ENCODE results near the gene SCFD2.

- TF ChIP-seq TAF1 (IDR thresholded peaks at IDR 0.05; ENCODE audit: borderline replicate concordance, insufficient read depth, low read length) (no peak), SIN3A (IDR thresholded peaks at IDR 0.05; ENCODE audit: borderline replicate concordance, insufficient read depth, low read length) (no peak)
These were observed 168.1 kb downstream of the SCFD2 start for GRCh38 chr4:53197772-53198142.

Data from PFSK-1 (cell line).